Ramos (cell line): ENCODE results near the gene CACHD1.
"Not testable (repeated sequence)": the region's sequence is repeated elsewhere in the genome, so short reads cannot be mapped to it uniquely, and the experiment has no call there.

Source experiments
- in situ Hi-C: fragments of 300-500 bp; cut with MboI; formaldehyde crosslinking; loops from one replicate; pipeline ENCODE4 v1.14.3; 2022; ENCODE audit warnings: low sequenced_read_pairs; ENCODE audit not compliant: unreplicated experiment

CACHD1 gene

DNA sequence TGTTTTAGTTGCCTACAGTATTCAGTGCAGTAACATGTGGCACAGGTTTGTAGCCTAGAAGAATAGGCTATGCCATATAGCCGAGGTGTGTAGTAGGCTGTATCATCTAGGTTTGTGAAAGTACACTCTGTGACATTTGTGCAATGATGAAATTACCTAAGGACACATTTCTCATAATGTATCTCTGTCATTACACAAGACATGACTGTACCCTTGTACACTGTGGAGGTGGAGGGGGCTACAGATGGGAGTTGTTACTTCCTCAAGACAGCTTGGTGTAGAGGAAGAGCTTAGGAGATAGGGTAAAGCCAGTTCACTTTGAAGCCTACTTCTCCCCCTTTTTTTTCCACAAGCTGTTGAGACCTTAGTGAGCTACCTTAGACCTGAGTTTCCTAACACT lies 215.3 kb downstream of the CACHD1 start:
- in situ Hi-C loops, result loop anchor here (25.0 kb wide), 1 partner anchor 1002 kb away; no protein-coding TSS in a partner anchor

DNA sequence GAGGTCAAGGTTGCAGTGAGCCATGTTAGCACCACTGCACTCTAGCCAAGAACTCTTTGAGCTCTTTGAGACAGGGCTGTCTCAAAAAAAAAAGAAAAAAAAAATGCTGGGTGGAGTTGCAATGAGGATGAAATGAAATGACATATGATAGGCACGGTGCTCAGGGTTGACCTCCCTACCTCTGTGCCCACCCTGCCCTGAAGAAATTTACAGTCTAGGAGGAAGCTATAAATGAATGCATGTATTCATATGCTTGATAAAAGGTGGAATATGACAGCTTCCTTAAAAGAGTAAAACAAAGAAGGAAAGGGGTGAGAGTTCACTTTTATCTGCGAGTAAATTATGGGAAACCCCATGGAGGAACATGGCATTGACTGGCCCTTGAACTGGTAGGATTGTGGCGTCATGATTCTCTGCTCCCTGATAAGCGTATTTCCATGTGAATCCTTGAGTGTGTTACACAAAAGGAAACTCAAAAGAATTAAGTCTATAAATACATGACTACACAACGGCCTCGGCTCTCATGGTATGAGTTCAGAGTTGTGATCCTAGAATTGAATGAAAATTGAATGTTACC lies 215.9 kb downstream of the CACHD1 start:
- in situ Hi-C loops, result loop anchor here (25.0 kb wide), 1 partner anchor 1001 kb away; no protein-coding TSS in a partner anchor

DNA sequence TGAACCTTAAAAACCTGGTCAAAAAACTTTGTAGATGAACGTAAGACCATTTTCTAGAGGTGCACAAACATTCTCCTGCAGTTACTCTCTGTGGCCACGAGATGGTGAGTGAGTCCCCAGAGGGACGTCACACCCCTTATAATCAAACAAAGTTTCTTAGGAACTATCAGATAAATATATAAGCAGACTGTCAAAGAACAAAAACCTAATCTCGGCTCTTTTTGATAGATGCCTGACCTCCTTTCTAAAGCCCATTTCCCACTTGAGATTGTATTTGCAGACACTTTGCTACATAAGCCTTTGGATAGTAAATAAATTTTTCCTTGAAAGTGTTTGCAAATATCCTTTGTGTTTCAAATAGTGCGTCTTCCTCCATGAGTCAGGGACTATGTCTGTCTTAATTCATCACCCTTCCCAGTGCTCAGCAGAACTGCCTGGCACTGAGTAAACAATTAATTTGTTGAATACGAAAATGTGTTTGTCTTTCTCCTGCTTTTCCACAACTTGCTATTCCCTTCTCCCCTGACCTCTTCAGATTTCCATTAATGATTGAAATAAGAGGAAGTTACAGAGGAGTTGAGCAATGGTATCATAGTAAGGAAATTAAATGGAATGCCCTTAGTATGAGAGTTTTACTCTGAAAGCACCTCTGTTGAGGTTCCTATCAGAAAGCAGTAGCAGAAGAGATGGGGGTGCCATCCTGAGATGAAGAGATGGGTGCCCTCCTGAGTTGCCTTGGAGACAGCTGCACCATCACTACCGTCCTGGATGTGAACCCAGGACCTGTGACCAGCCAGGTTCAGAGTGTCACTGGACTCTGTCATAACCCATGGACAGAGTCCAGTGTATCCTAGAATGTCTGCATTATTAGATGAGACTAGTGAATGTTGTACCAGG lies 217.1 kb downstream of the CACHD1 start:
- in situ Hi-C loops, result loop anchor here (25.0 kb wide), 1 partner anchor 1000 kb away; no protein-coding TSS in a partner anchor

DNA sequence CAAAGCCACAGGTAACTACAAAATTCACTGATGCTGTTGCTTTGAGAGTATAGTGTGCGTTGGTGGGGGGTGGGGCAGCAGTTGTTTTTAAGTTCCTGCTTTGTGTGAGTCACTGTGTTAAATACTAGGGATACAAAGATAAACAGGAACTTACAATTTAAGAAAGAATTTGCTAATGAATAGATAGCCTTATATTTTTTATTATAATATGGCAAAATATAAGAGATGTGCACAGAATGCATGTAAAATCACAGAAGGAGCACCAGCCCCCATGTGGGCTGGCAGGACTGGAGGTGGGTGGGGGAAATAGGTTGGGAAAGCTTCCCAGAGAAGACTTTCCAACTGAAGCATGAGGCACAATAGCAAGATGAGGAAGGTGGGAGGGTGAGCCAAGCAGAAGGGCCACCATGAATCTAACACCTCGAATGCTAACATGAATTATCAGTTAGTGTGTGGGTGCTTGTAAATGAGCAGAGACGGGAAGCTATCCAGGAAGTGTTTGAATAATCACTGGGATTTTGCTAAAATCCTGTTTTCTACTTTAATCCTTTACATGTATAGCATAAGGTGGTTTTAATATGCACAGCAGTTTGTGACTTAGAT lies 217.9 kb downstream of the CACHD1 start:
- in situ Hi-C loops, result loop anchor here (25.0 kb wide), 1 partner anchor 999 kb away; no protein-coding TSS in a partner anchor

DNA sequence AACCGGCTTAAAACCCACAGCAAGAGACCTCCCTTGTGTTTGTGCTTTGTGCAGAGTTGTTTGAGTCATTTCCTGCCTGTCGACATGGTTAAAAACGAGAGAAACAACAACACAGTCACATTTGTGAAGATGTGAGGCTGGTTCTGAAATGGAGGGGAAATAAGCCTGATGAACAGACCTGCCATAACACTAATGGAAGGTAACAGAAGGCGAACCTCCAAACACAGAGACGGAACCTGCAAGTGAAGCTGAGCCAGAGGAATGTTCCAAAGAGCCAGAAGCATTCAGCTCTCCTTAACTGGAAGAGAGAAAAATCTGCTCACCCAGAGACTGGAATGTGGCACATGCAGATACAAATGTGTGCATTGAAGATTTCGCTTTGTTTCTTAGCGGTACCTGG lies 221.7 kb downstream of the CACHD1 start:
- in situ Hi-C loops, result loop anchor here (25.0 kb wide), 1 partner anchor 996 kb away; no protein-coding TSS in a partner anchor

DNA sequence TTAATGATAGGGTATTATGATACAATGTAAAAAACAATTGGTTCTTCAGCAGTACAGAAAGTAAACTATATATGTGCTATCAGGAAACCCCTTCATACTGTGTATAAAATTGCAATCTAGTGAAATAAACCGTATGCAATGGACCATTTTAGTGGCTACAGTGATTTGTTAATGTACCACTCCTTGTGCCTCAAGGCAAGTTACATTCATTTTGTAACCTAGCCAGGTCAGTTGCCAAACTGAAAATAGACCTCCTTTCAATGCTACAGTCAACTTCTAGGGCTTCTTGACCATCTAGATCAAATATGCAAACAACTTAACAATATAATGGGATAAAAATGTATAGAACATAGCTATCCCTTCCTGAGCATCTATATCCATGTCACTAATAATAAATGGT lies 223.0 kb downstream of the CACHD1 start:
- in situ Hi-C loops, result loop anchor here (25.0 kb wide), 1 partner anchor 994 kb away; no protein-coding TSS in a partner anchor

DNA sequence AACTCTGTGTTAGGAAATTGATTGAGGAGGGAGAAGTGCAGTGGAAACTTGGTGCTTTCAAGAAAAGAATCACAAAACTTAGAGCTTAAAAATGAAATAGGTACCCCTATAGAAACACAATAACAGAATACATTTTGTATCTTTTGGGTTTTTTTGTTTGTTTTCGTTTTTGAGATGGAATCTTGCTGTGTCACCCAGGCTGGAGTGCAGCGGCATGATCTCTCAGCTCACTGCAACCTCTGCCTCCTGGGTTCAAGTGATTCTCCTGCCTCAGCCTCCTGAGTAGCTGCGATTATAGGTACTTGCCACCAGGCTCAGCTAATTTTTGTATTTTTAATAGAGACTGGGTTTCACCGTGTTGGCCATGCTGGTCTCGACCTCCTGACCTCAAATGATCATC lies 223.5 kb downstream of the CACHD1 start:
- in situ Hi-C loops, result loop anchor here (25.0 kb wide), 1 partner anchor 994 kb away; no protein-coding TSS in a partner anchor

DNA sequence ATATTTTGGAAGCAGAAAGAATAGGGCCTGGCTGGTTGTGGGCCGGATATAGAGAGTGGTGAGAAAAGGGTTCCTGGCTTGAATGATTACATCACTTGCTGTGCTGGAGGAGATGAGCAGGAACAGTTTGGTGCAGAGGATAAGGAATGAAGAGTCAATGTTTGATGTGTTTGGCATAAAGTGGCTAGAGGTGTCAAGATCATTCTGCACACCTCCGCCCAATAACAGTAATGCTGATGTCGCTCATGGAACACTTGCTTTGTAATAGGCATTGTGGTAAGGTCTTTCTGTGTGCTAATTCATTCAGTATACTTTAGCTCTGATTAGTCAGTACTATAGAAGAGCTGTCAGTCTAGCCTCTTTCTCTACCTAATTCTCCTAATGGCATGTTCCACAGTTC lies 226.9 kb downstream of the CACHD1 start:
- in situ Hi-C loops, result loop anchor here (25.0 kb wide), 1 partner anchor 990 kb away; no protein-coding TSS in a partner anchor

DNA sequence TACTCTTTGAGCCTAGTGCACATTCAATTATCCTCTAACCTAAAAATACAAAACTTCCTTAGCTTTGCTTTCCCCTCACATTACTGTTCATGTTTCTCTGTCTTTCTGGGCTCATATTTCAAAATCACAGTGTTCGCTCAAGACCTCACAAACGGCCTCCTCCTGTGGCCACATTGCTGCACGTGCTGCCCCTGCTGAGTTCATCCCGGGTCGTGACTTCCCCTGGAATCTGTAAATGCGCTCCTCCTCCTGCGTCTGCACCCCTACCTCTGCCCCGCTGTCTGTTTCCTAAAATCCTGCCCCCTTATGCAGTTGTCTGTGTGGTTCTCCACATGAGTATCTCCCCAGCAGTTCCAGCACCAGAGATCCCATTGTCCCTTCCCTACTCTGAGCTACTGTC lies 229.4 kb downstream of the CACHD1 start:
- in situ Hi-C loops, result loop anchor here (25.0 kb wide), 1 partner anchor 988 kb away; no protein-coding TSS in a partner anchor

DNA sequence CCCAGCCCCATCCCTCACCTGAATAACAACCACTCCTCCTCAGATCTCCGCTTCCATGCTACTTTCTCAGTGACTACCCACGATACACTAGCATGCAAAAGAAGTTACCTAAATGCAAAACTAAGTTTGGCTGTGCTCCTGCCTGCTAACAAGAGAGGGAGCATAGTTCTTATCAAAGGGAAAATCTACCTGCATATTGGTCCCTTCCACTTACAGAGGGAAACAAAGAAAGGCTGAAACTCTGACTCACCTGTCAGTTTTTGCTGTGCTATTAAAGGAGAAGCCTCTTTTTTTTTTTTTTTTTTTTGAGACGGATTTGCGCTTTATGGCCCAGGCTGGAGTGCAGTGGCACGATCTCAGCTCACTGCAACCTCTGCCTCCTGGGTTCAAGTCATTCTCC lies 231.1 kb downstream of the CACHD1 start:
- in situ Hi-C loops, result no loop called here

DNA sequence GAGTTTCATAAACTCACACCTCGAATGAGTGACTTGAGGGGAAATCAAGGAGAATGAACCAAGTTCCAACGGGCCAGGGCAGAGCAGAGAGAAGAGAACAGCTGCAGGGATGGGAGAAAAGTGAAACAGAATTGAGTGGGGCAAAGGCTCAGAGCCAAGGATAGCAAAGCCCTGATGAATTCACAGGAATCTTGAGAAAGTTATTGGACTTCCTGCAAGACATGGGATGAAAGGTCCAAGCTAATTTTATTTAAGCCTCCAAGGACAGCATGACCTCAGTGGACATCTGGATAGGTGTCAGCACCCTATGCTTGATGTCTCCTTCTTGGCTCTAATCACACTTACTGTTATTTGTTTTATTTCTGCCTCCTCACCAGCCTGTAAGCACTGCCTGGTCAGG lies 232.0 kb downstream of the CACHD1 start:
- in situ Hi-C loops, result no loop called here

DNA sequence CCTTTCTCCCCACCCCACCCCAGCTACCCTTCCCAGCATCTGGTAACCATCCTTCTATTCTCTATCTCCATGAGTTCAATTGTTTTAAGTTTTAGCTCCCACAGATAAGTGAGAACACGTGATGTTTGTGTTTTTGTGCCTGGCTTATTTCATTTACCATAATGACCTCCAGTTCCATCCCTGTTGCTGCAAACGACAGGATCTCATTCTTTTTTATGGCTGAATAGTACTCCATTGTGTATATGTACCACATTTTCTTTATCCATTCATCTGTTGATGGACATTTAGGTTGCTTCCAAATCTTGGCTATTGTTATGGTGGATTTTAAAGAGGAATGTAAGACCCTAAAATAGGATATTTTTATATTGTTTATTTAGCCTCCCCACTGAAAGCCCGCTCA lies 232.7 kb downstream of the CACHD1 start:
- in situ Hi-C loops, result not testable (repeated sequence)

DNA sequence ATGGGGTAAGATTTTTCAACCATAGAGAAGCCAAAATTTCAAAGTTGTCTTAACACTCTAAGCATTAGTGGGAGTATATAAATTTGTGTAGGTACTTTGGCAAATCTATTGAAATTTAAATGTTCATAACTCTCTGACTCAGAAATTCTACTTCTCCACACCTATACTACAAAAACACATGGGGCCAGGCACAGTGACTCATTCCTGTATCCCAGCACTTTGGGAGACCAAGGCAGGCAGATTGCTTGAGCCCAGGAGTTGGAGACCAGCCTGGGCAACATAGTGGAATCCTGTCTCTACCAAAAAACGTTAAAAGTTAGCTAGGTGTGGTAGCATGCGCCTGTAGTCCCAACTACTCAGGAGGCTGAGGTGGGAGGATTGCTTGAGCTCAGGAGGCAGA lies 233.7 kb downstream of the CACHD1 start:
- in situ Hi-C loops, result no loop called here

DNA sequence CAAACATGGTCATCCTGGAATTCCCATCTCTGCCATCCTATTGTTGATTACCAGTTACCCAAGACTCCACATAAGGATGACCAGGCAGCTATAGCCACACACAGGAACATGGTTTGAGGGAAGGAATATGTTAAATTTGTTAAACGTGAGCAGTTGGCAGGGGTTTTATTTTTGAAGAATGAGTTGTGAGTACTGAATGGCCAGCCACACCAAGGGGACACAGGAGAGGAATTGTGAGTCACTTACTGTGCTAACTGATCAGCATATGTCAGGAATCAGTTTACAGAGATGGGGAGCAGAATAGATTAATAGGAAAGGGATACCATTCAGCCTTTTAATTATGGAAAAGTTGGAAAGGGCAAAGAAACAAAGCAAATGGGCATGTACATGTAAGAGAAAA lies 235.7 kb downstream of the CACHD1 start:
- in situ Hi-C loops, result no loop called here

DNA sequence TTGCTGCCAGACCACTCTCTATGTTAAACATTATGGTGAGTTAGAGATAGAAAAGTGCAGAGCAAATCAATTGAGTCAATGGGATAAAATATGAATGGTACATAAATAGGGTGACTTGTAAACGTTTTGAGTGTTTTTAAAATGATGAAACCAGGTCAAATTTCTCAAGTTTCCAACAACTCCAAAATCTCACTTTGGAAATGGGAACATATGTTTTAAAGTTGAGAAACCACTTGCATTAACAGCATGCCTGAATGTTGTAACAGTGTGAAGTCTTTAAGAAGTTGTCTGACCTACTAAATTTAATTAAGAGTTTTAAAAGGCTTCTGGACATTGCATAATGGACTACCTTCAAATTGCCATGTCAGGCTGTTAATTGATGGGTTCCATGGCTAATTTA lies 241.3 kb downstream of the CACHD1 start:
- in situ Hi-C loops, result no loop called here

DNA sequence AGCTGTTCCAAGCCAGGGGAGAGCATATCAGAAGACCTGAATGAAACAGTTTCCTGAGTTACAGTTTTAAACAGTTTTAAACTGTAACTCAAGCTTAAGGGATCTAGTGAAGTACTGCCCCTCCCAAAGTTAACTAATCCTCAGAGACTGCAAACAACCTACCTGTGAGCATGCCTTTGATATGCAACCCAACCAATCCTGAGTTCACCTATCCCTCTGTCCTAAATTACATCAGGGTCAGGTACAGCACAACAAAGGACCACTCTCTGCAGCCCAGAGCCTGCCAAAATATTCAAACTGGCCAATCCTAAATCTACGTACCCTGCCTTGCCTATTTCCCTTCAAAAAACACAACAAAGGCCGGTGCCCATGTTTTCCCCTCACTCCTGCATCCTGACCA lies 242.1 kb downstream of the CACHD1 start:
- in situ Hi-C loops, result no loop called here

DNA sequence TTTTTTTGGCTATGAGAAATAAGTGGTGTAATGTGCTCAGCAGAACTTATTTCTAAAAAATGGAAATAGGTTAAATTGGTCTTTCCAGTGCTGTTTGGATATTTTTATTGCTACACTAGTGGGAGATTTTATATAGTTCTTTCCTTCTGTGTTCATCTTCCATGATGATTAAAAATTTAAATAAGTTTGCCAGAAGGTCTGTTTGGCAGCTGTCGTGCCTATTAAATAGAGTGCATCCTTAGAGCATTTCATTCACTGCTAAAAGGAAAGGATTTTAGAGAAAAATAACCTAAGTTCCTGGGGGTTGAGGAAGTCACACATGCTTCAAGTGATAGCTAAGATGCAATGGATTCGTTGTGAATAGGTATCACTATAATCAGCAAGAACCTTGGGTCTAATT lies 245.3 kb downstream of the CACHD1 start:
- in situ Hi-C loops, result no loop called here

DNA sequence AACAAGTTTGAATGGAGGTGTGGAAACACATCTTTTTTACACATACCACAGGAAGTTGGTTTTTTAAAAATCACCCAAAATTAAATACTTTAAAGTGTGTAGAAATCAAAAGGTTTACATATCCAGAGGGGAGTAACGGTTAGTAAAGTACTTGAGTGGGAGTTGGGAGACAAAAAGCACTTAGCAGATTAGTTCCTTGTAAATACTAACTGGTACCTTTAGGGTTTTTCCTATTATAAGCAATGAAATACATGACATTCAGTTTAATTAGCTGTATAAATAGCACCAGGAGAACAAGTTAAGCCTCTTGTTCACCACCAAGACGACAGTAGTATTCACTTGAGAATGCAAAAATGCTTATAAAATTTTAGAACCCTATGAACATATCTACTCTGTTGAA lies 251.2 kb downstream of the CACHD1 start:
- in situ Hi-C loops, result no loop called here

DNA sequence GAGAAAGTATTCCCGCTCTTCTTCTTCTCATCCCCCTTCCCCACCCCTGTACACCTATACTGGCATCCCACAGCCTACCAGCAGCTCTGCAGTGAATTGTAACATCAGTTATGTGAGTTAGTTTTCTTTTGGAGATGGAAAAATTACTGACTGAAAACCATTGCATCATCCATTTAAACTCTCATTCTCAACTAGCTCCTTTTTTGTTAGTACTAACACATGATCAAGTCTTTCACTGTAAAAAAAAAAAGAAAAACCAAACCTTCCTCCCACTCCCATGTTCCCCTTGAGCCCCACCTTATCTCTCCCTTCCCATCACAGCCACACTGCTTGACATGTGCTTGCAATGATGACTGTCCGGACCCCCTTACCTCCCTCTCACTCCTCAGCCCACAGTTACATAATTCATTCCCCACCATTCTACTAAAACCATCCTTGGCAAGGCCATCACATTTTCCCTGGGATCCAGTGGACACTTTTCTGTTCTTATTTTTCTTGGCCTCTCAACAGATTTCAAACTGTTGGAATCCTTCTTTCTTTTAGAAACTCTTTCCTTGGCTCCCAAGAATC lies 251.7 kb downstream of the CACHD1 start:
- in situ Hi-C loops, result no loop called here

DNA sequence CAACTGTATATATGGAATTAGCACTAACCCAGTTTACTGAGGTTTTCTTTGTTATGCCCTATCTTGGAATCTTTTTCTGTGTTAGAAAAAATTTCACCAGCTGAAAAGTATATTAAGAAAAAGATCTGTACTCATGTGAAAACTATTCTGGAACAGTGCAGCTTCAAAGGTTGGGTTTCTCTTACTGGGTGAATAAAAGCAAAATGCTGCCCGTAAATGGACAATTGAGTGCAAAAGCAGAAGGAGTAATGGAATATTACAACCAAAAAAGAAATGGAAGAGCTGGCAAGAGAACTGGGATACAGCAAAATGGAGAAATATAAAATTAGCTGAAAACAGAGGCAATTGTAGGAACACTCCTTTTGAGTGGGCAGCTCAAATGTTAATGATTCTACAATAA lies 257.9 kb downstream of the CACHD1 start:
- in situ Hi-C loops, result no loop called here
